H1 (cell line): ENCODE measurements around the gene TNPO3. TPM values are rescaled to one million over a fixed set of nuclear protein-coding genes. Genes with fewer than 3 reads are reported as not detected.

ENCODE experiments used
- CTCF ChIA-PET: fragments of 300-600 bp; sonication (Branson Sonifier 250); formaldehyde crosslinking; loops from one replicate; lab custom pipeline; 2021; ENCODE audit not compliant: partially characterized antibody; lab: Charles Lee
- POLR2A ChIA-PET: fragments of 300-600 bp; sonication (Branson Sonifier 250); formaldehyde crosslinking; loops from one replicate; lab custom pipeline; 2021; ENCODE audit warnings: inconsistent platforms; ENCODE audit not compliant: partially characterized antibody; lab: Charles Lee
- DNase-seq, 2 experiments: peaks; one replicate each; pipeline versions ENCODE4 v3.0.0 to v3.0.0-alpha.2; 2010 to 2022; ENCODE audit warnings: low spot score in 2 of 2, low read depth in 1 of 2, mixed read lengths in 1 of 2
- FAIRE-seq: peaks from 2 replicates; lab custom pipeline; 2011; peaks lifted over from hg19 to GRCh38; lab: Jason Lieb, UNC
- H2AFZ ChIP-seq: 2 replicates; pipeline ENCODE4 v1.8.1; 2012; ENCODE audit warnings: low read length, inconsistent platforms
- H2AK5ac ChIP-seq: 2 replicates; pipeline ENCODE4 v1.6.1; 2013; ENCODE audit warnings: low read depth, low read length
- H2BK120ac ChIP-seq: replicated peaks from 2 replicates; pipeline ENCODE3; 2013; ENCODE audit warnings: low read depth, low read length, inconsistent platforms
- H2BK12ac ChIP-seq: 2 replicates; pipeline ENCODE4 v1.6.1; 2013; ENCODE audit warnings: low read depth, low read length
- H2BK15ac ChIP-seq: 2 replicates; pipeline ENCODE4 v1.6.1; 2013; ENCODE audit warnings: low read length
- H2BK20ac ChIP-seq: 2 replicates; pipeline ENCODE4 v1.6.1; 2013; ENCODE audit warnings: low read length
- H2BK5ac ChIP-seq: 2 replicates; pipeline ENCODE4 v1.6.1; 2013; ENCODE audit warnings: low read depth, low read length
- H3K14ac ChIP-seq: 2 replicates; pipeline ENCODE4 v1.6.1; 2013; ENCODE audit warnings: inconsistent platforms; ENCODE audit not compliant: insufficient read length
- H3K18ac ChIP-seq: 2 replicates; pipeline ENCODE4 v1.6.1; 2013; ENCODE audit warnings: low read length; ENCODE audit errors: extremely low read depth
- H3K23ac ChIP-seq: 2 replicates; pipeline ENCODE4 v1.6.1; 2013; ENCODE audit warnings: inconsistent platforms; ENCODE audit not compliant: insufficient read length
- H3K23me2 ChIP-seq: 2 replicates; pipeline ENCODE4 v1.6.1; 2013; ENCODE audit warnings: low read depth, low read length
- H3K27ac ChIP-seq: 2 replicates; pipeline ENCODE4 v1.6.1; 2011; ENCODE audit warnings: low read depth, low read length, inconsistent platforms
- H3K27me3 ChIP-seq, 4 experiments: replicated peaks in 1 of 4; 1 replicate in 1 of 4; 2 replicates in 3 of 4; pipeline versions ENCODE4 v1.6.1 to v1.8.1; 2011 to 2013; ENCODE audit warnings: low read length in 3 of 4, mild to moderate bottlenecking in 3 of 4, inconsistent platforms in 2 of 4, mixed read lengths in 2 of 4, moderate library complexity in 1 of 4; ENCODE audit not compliant: control insufficient read depth in 3 of 4, insufficient read depth in 3 of 4; ENCODE audit errors: extremely low read depth in 1 of 4
- H3K36me3 ChIP-seq, 4 experiments: 2 replicates each; pipeline versions ENCODE4 v1.6.1 to v1.8.1; 2011 to 2013; ENCODE audit warnings: mild to moderate bottlenecking in 4 of 4, low read length in 3 of 4, moderate library complexity in 2 of 4, control low read depth in 1 of 4, inconsistent platforms in 1 of 4; ENCODE audit not compliant: insufficient read depth in 4 of 4, control insufficient read depth in 2 of 4
- H3K4ac ChIP-seq: replicated peaks from 2 replicates; pipeline ENCODE3; 2013; ENCODE audit warnings: low read length, low read depth, mixed read lengths, inconsistent platforms; ENCODE audit not compliant: insufficient read length
- H3K4me1 ChIP-seq, 4 experiments: replicated peaks in 1 of 4; 1 replicate in 1 of 4; 2 replicates in 3 of 4; pipeline versions ENCODE4 v1.6.1 to v1.8.1; 2011 to 2013; ENCODE audit warnings: low read length in 3 of 4, inconsistent platforms in 2 of 4, mixed read lengths in 1 of 4; ENCODE audit not compliant: insufficient read depth in 4 of 4, control insufficient read depth in 3 of 4
- H3K4me2 ChIP-seq, 2 experiments: 2 replicates each; pipeline versions ENCODE4 v1.6.1 to v1.8.1; 2011 to 2013; ENCODE audit warnings: low read depth in 2 of 2, low read length in 2 of 2, control low read depth in 1 of 2, inconsistent platforms in 1 of 2, mild to moderate bottlenecking in 1 of 2; ENCODE audit not compliant: insufficient read depth in 1 of 2
- H3K4me3 ChIP-seq, 4 experiments: fragments of 200-600, 300-600 bp in 1 of 4; sonication (generic), shearing (Covaris generic), sonication (Bioruptor Twin) in 1 of 4; 2 replicates each; pipeline versions ENCODE4 v1.5.1 to v1.8.1; 2011 to 2016; ENCODE audit warnings: low read length in 4 of 4, low read depth in 3 of 4, control low read depth in 2 of 4, inconsistent platforms in 2 of 4, mild to moderate bottlenecking in 2 of 4, mixed read lengths in 1 of 4, moderate library complexity in 1 of 4; ENCODE audit not compliant: insufficient read depth in 2 of 4; ENCODE audit errors: extremely low read depth in 1 of 4
- H3K56ac ChIP-seq: replicated peaks from 2 replicates; pipeline ENCODE3; 2013; ENCODE audit warnings: low read depth, mild to moderate bottlenecking, mixed read lengths, low read length, inconsistent platforms; ENCODE audit not compliant: insufficient read length
- H3K79me1 ChIP-seq: 2 replicates; pipeline ENCODE4 v1.6.1; 2013; ENCODE audit warnings: low read depth, low read length, control low read depth
- H3K79me2 ChIP-seq, 2 experiments: 2 replicates each; pipeline versions ENCODE4 v1.6.1 to v1.8.1; 2012 to 2013; ENCODE audit warnings: low read length in 2 of 2, mild to moderate bottlenecking in 2 of 2, inconsistent platforms in 1 of 2; ENCODE audit not compliant: insufficient read depth in 2 of 2, control insufficient read depth in 1 of 2
- H3K9ac ChIP-seq, 4 experiments: replicated peaks in 1 of 4; 1 replicate in 1 of 4; 2 replicates in 3 of 4; pipeline versions ENCODE4 v1.6.1 to v1.8.1; 2011 to 2013; ENCODE audit warnings: low read depth in 3 of 4, low read length in 3 of 4, control low read depth in 2 of 4, mild to moderate bottlenecking in 2 of 4, moderate library complexity in 2 of 4, inconsistent platforms in 1 of 4; ENCODE audit errors: extremely low read depth in 1 of 4
- H3K9me3 ChIP-seq, 2 experiments: 2 replicates each; pipeline versions ENCODE4 v1.6.1 to v1.8.1; 2012 to 2013; ENCODE audit warnings: mild to moderate bottlenecking in 2 of 2, moderate library complexity in 2 of 2, control low read depth in 1 of 2, inconsistent platforms in 1 of 2, low read depth in 1 of 2, low read length in 1 of 2, mixed read lengths in 1 of 2; ENCODE audit not compliant: insufficient read depth in 2 of 2
- H4K20me1 ChIP-seq, 2 experiments: replicated peaks in 1 of 2; 2 replicates each; pipeline versions ENCODE3 to v1.8.1; 2011 to 2013; ENCODE audit warnings: inconsistent platforms in 2 of 2, low read length in 2 of 2, mild to moderate bottlenecking in 1 of 2; ENCODE audit not compliant: insufficient read depth in 2 of 2, control insufficient read depth in 1 of 2
- H4K5ac ChIP-seq: 2 replicates; pipeline ENCODE4 v1.6.1; 2013; ENCODE audit warnings: low read length, low read depth, mixed read lengths, inconsistent platforms; ENCODE audit not compliant: insufficient read length
- H4K8ac ChIP-seq: 2 replicates; pipeline ENCODE4 v1.8.0; 2013; ENCODE audit warnings: mild to moderate bottlenecking, moderate library complexity, low read length, inconsistent platforms; ENCODE audit not compliant: insufficient read depth; ENCODE audit errors: extremely low read depth
- H4K91ac ChIP-seq: replicated peaks from 2 replicates; pipeline ENCODE3; 2013; ENCODE audit warnings: low read length, mixed read lengths, inconsistent platforms; ENCODE audit not compliant: insufficient read length
- ASH2L ChIP-seq: fragments of 200-600, 300-600 bp; sonication (generic); IDR thresholded peaks from one replicate; pipeline ENCODE4 v1.7.1; 2017; ENCODE audit warnings: low read length
- BCL11A ChIP-seq, 2 experiments: IDR thresholded peaks; one replicate each; pipeline ENCODE4 v1.6.1; 2011; ENCODE audit warnings: low read depth in 2 of 2, low read length in 2 of 2, mild to moderate bottlenecking in 2 of 2
- CHD2 ChIP-seq: IDR thresholded peaks from 2 replicates; pipeline ENCODE4 v1.6.1; 2012; ENCODE audit warnings: low read length, improper control_type of control experiment
- CTBP2 ChIP-seq: IDR thresholded peaks from 2 replicates; pipeline ENCODE4 v1.7.0; 2011; ENCODE audit warnings: borderline replicate concordance, mild to moderate bottlenecking, moderate library complexity, mixed read lengths, low read length; ENCODE audit not compliant: insufficient read depth, insufficient read length
- CTCF ChIP-seq, 3 experiments: IDR thresholded peaks; 1 replicate in 2 of 3; 2 replicates in 1 of 3; pipeline versions ENCODE4 v1.5.1 to v1.6.1; 2011; ENCODE audit warnings: low read length in 3 of 3, mild to moderate bottlenecking in 3 of 3, inconsistent platforms in 2 of 3, low read depth in 1 of 3, moderate library complexity in 1 of 3; ENCODE audit not compliant: insufficient read depth in 1 of 3; ENCODE audit errors: control extremely low read depth in 1 of 3
- POLR2A ChIP-seq, 2 experiments: IDR thresholded peaks; 1 replicate in 1 of 2; 2 replicates in 1 of 2; pipeline ENCODE4 v1.6.1; 2011; ENCODE audit warnings: low read depth in 2 of 2, low read length in 2 of 2, mild to moderate bottlenecking in 2 of 2; ENCODE audit errors: control extremely low read depth in 1 of 2
- SAP30 ChIP-seq: fragments of 300-600 bp; sonication (generic); IDR thresholded peaks from 2 replicates; pipeline ENCODE4 v1.7.1; 2012; ENCODE audit warnings: low read length, moderate library complexity, mild to moderate bottlenecking, inconsistent platforms; ENCODE audit not compliant: insufficient read depth, insufficient replicate concordance
- SP1 ChIP-seq: IDR thresholded peaks from 2 replicates; pipeline ENCODE4 v1.6.1; 2011; ENCODE audit warnings: low read depth, low read length
- WGBS, 2 experiments: shearing (Covaris generic) in 1 of 2; methylation state at CpG; one replicate each; pipeline versions ENCODE4 v1.1.6 to v1.1.7; 2013 to 2015; ENCODE audit warnings: low lambda C conversion rate in 2 of 2, mixed read lengths in 2 of 2, inconsistent platforms in 1 of 2, low coverage in 1 of 2, missing lambda C conversion rate in 1 of 2; ENCODE audit not compliant: insufficient replicate concordance in 2 of 2, insufficient coverage in 1 of 2, insufficient read length in 1 of 2; ENCODE audit errors: extremely low coverage in 1 of 2, missing lambda C conversion rate in 1 of 2; 5-methylcytosine and 5-hydroxymethylcytosine counted together
- polyA plus RNA-seq, 7 experiments: library from polyadenylated mRNA; depleted of rRNA in 3 of 7; stranded (reverse) in 5 of 7; unstranded in 2 of 7; fragments of >200 nt in 5 of 7; fragments of 200-250 nt in 2 of 7; gene quantifications; 1 replicate in 5 of 7; 2 replicates in 1 of 7; 4 replicates in 1 of 7; pipeline versions ENCODE4 v1.2.1 to v1.2.3, GENCODE V29; 2011 to 2013; ENCODE audit warnings: missing spikeins in 2 of 7, mixed read lengths in 2 of 7
- total RNA-seq: library from RNA; stranded (reverse); fragmentation: NEBNext Ultra II Directional; extraction: Animal tissue kit (Norgen Biotek cat#: 25700); gene quantifications from 2 replicates; pipeline ENCODE4 v1.2.1, GENCODE V29; 2021

Gene TNPO3
- total and polyA plus RNA-seq, 2 of the 8 experiments (the other 6 are each of a cell fraction or from before 2014, with no cell fraction given) = 67.6 to 99.2 TPM

GRCh38 chr7:129084801-129085551 is 30.1 kb upstream of the TNPO3 start:
- H3K23ac ChIP-seq = no peak overlapping the region
- ChIA-PET POLR2A (no interaction called here), CTCF (interaction anchor here (1.0 to 2.5 kb wide), 2 partner anchors 20 to 79 kb away, joined by 3 to 9 read pairs; no protein-coding TSS in a partner anchor)
- FAIRE-seq = no peak
- no peaks in the 10 kb centered on the region for H3K36me3 ChIP-seq
- no peaks in the 10 kb centered on the region for H3K9me3 ChIP-seq
- H3K27ac ChIP-seq = no peak overlapping the region
- no peak for TF ChIP-seq CTCF (IDR thresholded peaks at IDR 0.05; ENCODE audit: control extremely low read depth in 1 of 3, insufficient read depth in 1 of 3, low read depth in 1 of 3, low read length in 3 of 3)
- TF ChIP-seq SP1 = no peak
- TF ChIP-seq CTBP2 = no peak
- TF ChIP-seq BCL11A (IDR thresholded peaks at IDR 0.05; ENCODE audit: low read depth in 2 of 2, low read length in 2 of 2) = no peak
- no peak for TF ChIP-seq POLR2A (IDR thresholded peaks at IDR 0.05; ENCODE audit: control extremely low read depth in 1 of 2, low read depth in 2 of 2, low read length in 2 of 2)
- TF ChIP-seq CHD2 = no peak
- TF ChIP-seq ASH2L = no peak
- no peak for TF ChIP-seq SAP30
- H4K8ac ChIP-seq = no peak overlapping the region
- no peak overlapping the region for H3K4me3 ChIP-seq
- H3K14ac ChIP-seq = no peak overlapping the region
- H3K79me1 ChIP-seq = no peaks in the 10 kb centered on the region
- H3K23me2 ChIP-seq = no peaks in the 10 kb centered on the region
- H3K56ac ChIP-seq = no peak overlapping the region
- no peak overlapping the region for H2AFZ ChIP-seq
- H2AK5ac ChIP-seq = no peak overlapping the region
- H3K79me2 ChIP-seq = no peaks in the 10 kb centered on the region
- H4K20me1 ChIP-seq = no peaks in the 10 kb centered on the region
- H3K4ac ChIP-seq = no peak overlapping the region
- no peak overlapping the region for H2BK15ac ChIP-seq
- H4K5ac ChIP-seq = no peak overlapping the region
- H3K4me1 ChIP-seq = no peaks in the 10 kb centered on the region
- H3K4me2 ChIP-seq = no peak overlapping the region
- H2BK12ac ChIP-seq = no peak overlapping the region
- no peak overlapping the region for H2BK20ac ChIP-seq
- H2BK5ac ChIP-seq = no peak overlapping the region
- H2BK120ac ChIP-seq = no peak overlapping the region
- WGBS, 2 experiments = 94% methylated on average over 11 of the region's 11 CpGs; no CpG with 5 or more reads in 1 of the 2 experiments
- no peaks in the 10 kb centered on the region for H3K27me3 ChIP-seq
- no peak overlapping the region for H4K91ac ChIP-seq
- H3K9ac ChIP-seq = no peak overlapping the region
- H3K18ac ChIP-seq = no peak overlapping the region
- DNase-seq = no peak
